ENCODE data around the gene IST1. TPM values are rescaled to one million over a fixed set of nuclear protein-coding genes. Genes with fewer than 3 reads are reported as not detected.

IST1 gene
- 158 and 167 TPM in 2 replicates for total RNA-seq

- DNase-seq (ENCODE audit: low spot score), result peak; percentile 97
- peak within 1 kb of the TSS; percentile 95 for H3K4me3 Mint-ChIP-seq (ENCODE audit: low read depth)
- no peaks in the 10 kb centered on the region for H3K27me3 Mint-ChIP-seq (ENCODE audit: low read depth)
- no peaks in the 10 kb centered on the region for H3K9me3 Mint-ChIP-seq
- peaks cover 13% of the 10 kb centered on the region for H3K4me1 Mint-ChIP-seq (ENCODE audit: low read depth)
- intact Hi-C loops (cut with micrococcal nuclease), result loop anchor here (1.0 to 10.0 kb wide), 9 partner anchors 11 to 200 kb away; partner anchors contain the start of genes AP1G1, DHODH, DHX38 and PHLPP2
- peaks cover 14% of the 10 kb centered on the region for H3K36me3 Mint-ChIP-seq (ENCODE audit: low read depth)
- peak within 1 kb of the TSS; percentile 98 for H3K27ac Mint-ChIP-seq
Observed at GRCh38 chr16:71894921-71895678, at the start of gene IST1. Gene IST1, plus strand, starts transcription at chr16:71895531. Its CDS starts 20,110 bp downstream, at chr16:71915641.

GRCh38 chr16:71845639-71846430 is 49.5 kb upstream of the IST1 start, which contains the start of gene ATXN1L:
Gene ATXN1L, plus strand, starts transcription at chr16:71845976. Its CDS starts 3,765 bp downstream, at chr16:71849741.
- intact Hi-C loops (cut with micrococcal nuclease), result loop anchor here (1.0 kb wide), 1 partner anchor 49 kb away; the partner anchor contains the start of gene IST1
- peak within 1 kb of the TSS; percentile 94 for H3K27ac Mint-ChIP-seq
- no peaks in the 10 kb centered on the region for H3K27me3 Mint-ChIP-seq (ENCODE audit: low read depth)
- H3K4me1 Mint-ChIP-seq (ENCODE audit: low read depth), result peaks cover 27% of the 10 kb centered on the region
- no peaks in the 10 kb centered on the region for H3K9me3 Mint-ChIP-seq
- DNase-seq (ENCODE audit: low spot score), result peak; percentile 92
- peak within 1 kb of the TSS; percentile 89 for H3K4me3 Mint-ChIP-seq (ENCODE audit: low read depth)
- H3K36me3 Mint-ChIP-seq (ENCODE audit: low read depth), result peaks cover 26% of the 10 kb centered on the region

- H3K4me3 Mint-ChIP-seq (ENCODE audit: low read depth), result peak overlapping the region; percentile 89
- no peaks in the 10 kb centered on the region for H3K27me3 Mint-ChIP-seq (ENCODE audit: low read depth)
- peak; percentile 16 for DNase-seq (ENCODE audit: low spot score)
- peaks cover 27% of the 10 kb centered on the region for H3K4me1 Mint-ChIP-seq (ENCODE audit: low read depth)
- H3K9me3 Mint-ChIP-seq, result no peaks in the 10 kb centered on the region
- H3K27ac Mint-ChIP-seq, result peak overlapping the region; percentile 73
- intact Hi-C loops (cut with micrococcal nuclease), result loop anchor here (1.0 kb wide), 1 partner anchor 49 kb away; the partner anchor contains the start of gene IST1
- peaks cover 29% of the 10 kb centered on the region for H3K36me3 Mint-ChIP-seq (ENCODE audit: low read depth)
Observed at GRCh38 chr16:71846431-71846830, 48.9 kb upstream of the IST1 start.

DNA sequence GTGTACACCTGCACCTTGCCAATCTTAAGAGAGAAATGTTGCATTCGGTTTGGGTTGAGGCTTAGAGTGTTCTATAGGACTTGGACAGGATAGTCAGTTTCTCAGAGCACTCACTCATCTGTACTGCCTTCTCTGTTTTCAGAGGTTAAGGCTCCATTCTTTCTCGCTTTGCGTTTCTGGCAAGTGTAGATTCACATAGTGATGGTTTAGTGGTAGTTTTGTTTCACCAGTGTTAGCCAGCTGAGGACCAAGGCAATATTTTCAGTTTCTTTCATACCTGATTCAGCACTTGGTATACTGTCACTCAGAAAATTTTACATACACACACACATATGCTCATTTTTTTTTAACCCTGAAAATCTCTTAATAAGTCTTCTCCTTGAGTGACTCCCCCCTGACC is 48.2 kb upstream of the IST1 start:
- H3K27ac Mint-ChIP-seq, result peak overlapping the region; percentile 73
- peaks cover 26% of the 10 kb centered on the region for H3K4me1 Mint-ChIP-seq (ENCODE audit: low read depth)
- H3K9me3 Mint-ChIP-seq, result no peaks in the 10 kb centered on the region
- H3K27me3 Mint-ChIP-seq (ENCODE audit: low read depth), result no peaks in the 10 kb centered on the region
- H3K4me3 Mint-ChIP-seq (ENCODE audit: low read depth), result peak overlapping the region; percentile 89
- no peak for DNase-seq (ENCODE audit: low spot score)
- intact Hi-C loops (cut with micrococcal nuclease), result no loop called here
- peaks cover 34% of the 10 kb centered on the region for H3K36me3 Mint-ChIP-seq (ENCODE audit: low read depth)

GRCh38 chr16:71848622-71849021 is 46.7 kb upstream of the IST1 start:
- H3K27ac Mint-ChIP-seq, result no peak overlapping the region
- H3K4me3 Mint-ChIP-seq (ENCODE audit: low read depth), result no peak overlapping the region
- DNase-seq (ENCODE audit: low spot score), result no peak
- no peaks in the 10 kb centered on the region for H3K9me3 Mint-ChIP-seq
- H3K4me1 Mint-ChIP-seq (ENCODE audit: low read depth), result peaks cover 22% of the 10 kb centered on the region
- peaks cover 40% of the 10 kb centered on the region for H3K36me3 Mint-ChIP-seq (ENCODE audit: low read depth)
- intact Hi-C loops (cut with micrococcal nuclease), result no loop called here
- no peaks in the 10 kb centered on the region for H3K27me3 Mint-ChIP-seq (ENCODE audit: low read depth)

DNA sequence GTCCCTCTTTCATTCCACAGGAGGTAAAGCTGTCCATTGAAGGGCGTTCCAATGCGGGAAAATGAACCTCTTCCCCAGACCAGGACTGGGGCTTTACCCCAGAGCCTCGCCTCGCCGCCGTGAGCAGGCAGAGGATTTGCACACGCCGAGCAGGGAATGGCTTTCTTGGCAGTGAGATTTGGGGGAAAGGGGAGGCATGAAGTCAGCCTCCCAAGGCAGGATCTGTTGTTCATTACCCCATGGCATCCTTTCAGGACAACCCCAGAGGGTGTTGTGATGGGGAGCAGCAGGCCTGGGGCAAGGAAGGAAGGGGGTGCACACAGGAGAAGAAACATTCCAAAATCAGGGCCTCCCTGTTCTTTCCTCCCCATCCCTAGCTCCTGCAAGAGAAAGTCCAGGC is 43.6 kb upstream of the IST1 start:
- H3K36me3 Mint-ChIP-seq (ENCODE audit: low read depth), result peaks cover 57% of the 10 kb centered on the region
- intact Hi-C loops (cut with micrococcal nuclease), result no loop called here

GRCh38 chr16:71852158-71852557 is 43.2 kb upstream of the IST1 start:
- intact Hi-C loops (cut with micrococcal nuclease), result no loop called here
- H3K27me3 Mint-ChIP-seq (ENCODE audit: low read depth), result no peaks in the 10 kb centered on the region
- no peak overlapping the region for H3K4me3 Mint-ChIP-seq (ENCODE audit: low read depth)
- no peak overlapping the region for H3K27ac Mint-ChIP-seq
- no peaks in the 10 kb centered on the region for H3K9me3 Mint-ChIP-seq
- peaks cover 24% of the 10 kb centered on the region for H3K4me1 Mint-ChIP-seq (ENCODE audit: low read depth)
- H3K36me3 Mint-ChIP-seq (ENCODE audit: low read depth), result peaks cover 57% of the 10 kb centered on the region
- no peak for DNase-seq (ENCODE audit: low spot score)

More for the DNA sequence above, 43.6 kb upstream of the IST1 start:
- DNase-seq (ENCODE audit: low spot score), result no peak
- H3K27me3 Mint-ChIP-seq (ENCODE audit: low read depth), result no peaks in the 10 kb centered on the region
- no peak overlapping the region for H3K27ac Mint-ChIP-seq
- no peak overlapping the region for H3K4me3 Mint-ChIP-seq (ENCODE audit: low read depth)
- no peaks in the 10 kb centered on the region for H3K9me3 Mint-ChIP-seq
- H3K4me1 Mint-ChIP-seq (ENCODE audit: low read depth), result peaks cover 28% of the 10 kb centered on the region

DNA sequence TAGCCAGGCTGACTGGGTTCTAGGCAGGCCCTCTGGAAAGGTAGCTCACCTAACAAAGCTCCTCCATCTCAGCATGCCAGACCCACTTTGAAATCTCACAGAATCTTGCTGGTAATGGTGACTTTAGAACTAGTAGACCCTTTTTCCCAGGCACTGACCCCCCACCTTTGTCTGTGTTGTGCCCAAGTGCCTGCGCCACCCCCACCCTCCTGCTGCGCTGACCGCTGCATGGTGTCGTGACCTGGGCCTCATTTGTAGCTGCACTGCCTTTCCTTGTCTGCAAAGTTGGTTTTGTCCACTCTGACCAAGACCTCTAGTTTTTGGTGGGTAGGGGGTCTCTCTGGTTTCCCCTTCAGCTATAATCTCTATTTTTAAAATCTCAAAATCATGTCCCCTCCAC is 42.8 kb upstream of the IST1 start:
- H3K27me3 Mint-ChIP-seq (ENCODE audit: low read depth), result no peaks in the 10 kb centered on the region
- peaks cover 57% of the 10 kb centered on the region for H3K36me3 Mint-ChIP-seq (ENCODE audit: low read depth)
- intact Hi-C loops (cut with micrococcal nuclease), result no loop called here
- H3K4me1 Mint-ChIP-seq (ENCODE audit: low read depth), result peaks cover 20% of the 10 kb centered on the region
- DNase-seq (ENCODE audit: low spot score), result no peak
- H3K9me3 Mint-ChIP-seq, result no peaks in the 10 kb centered on the region
- no peak overlapping the region for H3K4me3 Mint-ChIP-seq (ENCODE audit: low read depth)
- H3K27ac Mint-ChIP-seq, result no peak overlapping the region

GRCh38 chr16:71853413-71853812 is 41.9 kb upstream of the IST1 start:
- no peak overlapping the region for H3K27ac Mint-ChIP-seq
- no peak for DNase-seq (ENCODE audit: low spot score)
- intact Hi-C loops (cut with micrococcal nuclease), result no loop called here
- H3K36me3 Mint-ChIP-seq (ENCODE audit: low read depth), result peaks cover 52% of the 10 kb centered on the region
- peaks cover 18% of the 10 kb centered on the region for H3K4me1 Mint-ChIP-seq (ENCODE audit: low read depth)
- no peak overlapping the region for H3K4me3 Mint-ChIP-seq (ENCODE audit: low read depth)
- H3K9me3 Mint-ChIP-seq, result no peaks in the 10 kb centered on the region
- H3K27me3 Mint-ChIP-seq (ENCODE audit: low read depth), result no peaks in the 10 kb centered on the region

DNA sequence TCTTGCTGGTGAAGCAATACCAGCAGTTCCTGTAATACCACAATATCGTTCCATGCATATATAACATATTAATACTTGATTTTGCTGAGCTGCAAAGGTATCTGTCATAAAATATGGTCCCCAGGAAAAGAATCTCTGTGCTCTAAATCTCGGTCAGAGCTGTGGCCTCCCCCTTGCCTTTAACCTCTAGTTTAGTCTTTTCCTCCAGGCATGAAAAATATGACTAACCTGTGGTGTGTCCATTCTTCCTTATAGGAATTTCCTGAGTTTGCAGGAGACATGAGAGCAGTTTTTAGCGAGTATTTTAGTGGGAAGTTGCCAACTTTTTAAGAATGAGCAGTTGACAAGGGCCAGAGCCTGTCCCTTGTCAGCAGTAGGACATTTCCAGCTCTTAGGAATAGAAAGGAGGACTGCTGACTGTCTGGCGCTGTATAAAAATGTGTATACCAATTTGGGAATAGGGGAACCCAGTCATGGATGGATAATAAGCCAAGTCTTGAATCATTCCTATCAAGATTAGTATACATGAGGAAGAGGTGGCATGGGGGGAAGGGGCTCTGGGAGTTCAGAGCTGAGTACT is 40.9 kb upstream of the IST1 start:
- no peak for DNase-seq (ENCODE audit: low spot score)
- Mint-ChIP-seq H3K4me1 (ENCODE audit: low read depth) (peaks cover 18% of the 10 kb centered on the region), H3K9me3 (no peaks in the 10 kb centered on the region), H3K4me3 (ENCODE audit: low read depth) (no peak overlapping the region), H3K27me3 (ENCODE audit: low read depth) (no peaks in the 10 kb centered on the region), H3K36me3 (ENCODE audit: low read depth) (peaks cover 55% of the 10 kb centered on the region), H3K27ac (no peak overlapping the region)
- intact Hi-C loops (cut with micrococcal nuclease), result no loop called here

DNA sequence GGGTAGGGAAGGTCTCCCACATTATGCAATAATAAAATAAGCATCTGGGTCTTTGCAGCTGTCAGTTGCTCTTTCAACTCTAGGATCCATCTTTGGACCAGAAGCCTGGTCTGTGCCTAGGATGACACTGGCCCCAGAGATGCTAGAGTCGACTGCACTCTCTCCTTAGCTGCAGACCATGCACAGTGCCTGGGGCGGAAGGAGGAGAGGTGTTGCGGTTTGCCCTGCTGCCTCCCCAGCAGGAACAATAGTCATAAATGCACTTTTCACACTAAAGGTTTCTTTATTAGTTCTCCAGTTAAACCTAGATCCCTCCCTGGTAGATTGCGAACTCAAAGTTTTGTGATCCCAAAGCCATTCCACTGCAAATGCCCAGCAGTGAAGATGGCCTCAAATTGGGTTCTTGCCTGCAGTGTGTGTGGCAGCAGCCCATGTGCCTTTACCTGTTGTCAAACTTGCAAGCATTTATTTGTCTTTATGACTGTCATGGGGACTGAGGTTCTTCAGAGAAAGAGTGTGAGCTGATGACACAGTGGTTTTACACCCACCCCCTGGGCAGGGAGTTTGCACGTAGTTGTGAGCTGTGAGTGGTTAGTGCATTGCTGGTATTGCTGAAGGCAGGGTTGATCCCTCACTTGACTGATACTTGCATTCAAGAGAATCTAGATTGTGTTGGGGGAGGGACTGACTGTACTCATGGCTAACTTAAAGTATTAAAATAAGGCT is 39.2 kb upstream of the IST1 start:
- Mint-ChIP-seq H3K36me3 (ENCODE audit: low read depth) (peaks cover 48% of the 10 kb centered on the region), H3K27me3 (ENCODE audit: low read depth) (no peaks in the 10 kb centered on the region), H3K4me3 (ENCODE audit: low read depth) (no peak overlapping the region), H3K27ac (peak overlapping the region; percentile 86), H3K4me1 (ENCODE audit: low read depth) (peaks cover 18% of the 10 kb centered on the region), H3K9me3 (no peaks in the 10 kb centered on the region)
- intact Hi-C loops (cut with micrococcal nuclease), result no loop called here
- no peak for DNase-seq (ENCODE audit: low spot score)
